Progenitor cell of endocrine pancreas (in vitro differentiated cells): Measurements from ENCODE around the gene ZNF440. TPM values are rescaled to one million over a fixed set of nuclear protein-coding genes. Genes with fewer than 3 reads are reported as not detected.
"Not testable (repeated sequence)": the region's sequence is repeated elsewhere in the genome, so short reads cannot be mapped to it uniquely, and the experiment has no call there.

ENCODE experiments used
- DNase-seq: peaks from one replicate; pipeline ENCODE4 v3.0.0; 2021; ENCODE audit warnings: low spot score; ENCODE audit not compliant: unreplicated experiment
- H3K27ac Mint-ChIP-seq: 2 replicates; pipeline ENCODE4 v1.8.0; 2021; ENCODE audit warnings: mild to moderate bottlenecking, moderate library complexity, mixed read lengths
- H3K27me3 Mint-ChIP-seq: 2 replicates; pipeline ENCODE4 v1.8.0; 2021; ENCODE audit warnings: mixed read lengths
- H3K36me3 Mint-ChIP-seq: 2 replicates; pipeline ENCODE4 v1.8.0; 2022; ENCODE audit warnings: mixed read lengths; ENCODE audit not compliant: insufficient read depth
- H3K4me1 Mint-ChIP-seq: 2 replicates; pipeline ENCODE4 v1.8.0; 2021; ENCODE audit warnings: low read depth, mixed read lengths
- H3K4me3 Mint-ChIP-seq: 2 replicates; pipeline ENCODE4 v1.8.0; 2021; ENCODE audit warnings: low read depth, mild to moderate bottlenecking, moderate library complexity, mixed read lengths
- H3K9me3 Mint-ChIP-seq: 2 replicates; pipeline ENCODE4 v1.8.0; 2021; ENCODE audit warnings: low read depth, mixed read lengths
- total RNA-seq: library from RNA; stranded (reverse); gene quantifications from 2 replicates; pipeline ENCODE4 v1.2.1, GENCODE V29; 2021
- TF ChIP-seq, protein P1 (sequence below): fragments of 200-600 bp; sonication (generic); IDR thresholded peaks from one replicate; pipeline ENCODE4 v1.5.0; 2021; ENCODE audit warnings: antibody characterized with exemption, mild to moderate bottlenecking; ENCODE audit not compliant: unreplicated experiment

The ZNF440 gene
- total RNA-seq, 1 donor from 2014 or later: 23.2 TPM

DNA sequence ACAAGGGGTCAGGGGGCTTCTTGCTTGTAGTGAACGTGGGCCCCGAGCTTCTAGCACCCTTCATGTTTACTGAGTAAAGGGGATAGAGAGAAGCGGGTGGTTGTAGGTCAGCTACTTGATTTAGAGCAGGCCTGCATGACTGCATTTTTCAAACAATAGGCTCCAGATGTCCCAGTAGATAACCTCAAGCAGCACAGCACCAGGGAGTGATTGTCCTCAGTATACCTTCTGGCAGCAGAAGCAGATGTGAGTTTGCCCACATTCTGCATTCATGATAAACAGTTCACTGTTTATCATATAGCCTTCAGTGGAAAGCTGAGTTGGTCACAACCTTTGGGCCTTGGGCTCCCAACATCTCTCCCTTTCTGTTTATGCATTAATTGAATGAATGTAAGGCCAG, 39.3 kb downstream of the ZNF440 start:
- TF ChIP-seq, protein P1, sequence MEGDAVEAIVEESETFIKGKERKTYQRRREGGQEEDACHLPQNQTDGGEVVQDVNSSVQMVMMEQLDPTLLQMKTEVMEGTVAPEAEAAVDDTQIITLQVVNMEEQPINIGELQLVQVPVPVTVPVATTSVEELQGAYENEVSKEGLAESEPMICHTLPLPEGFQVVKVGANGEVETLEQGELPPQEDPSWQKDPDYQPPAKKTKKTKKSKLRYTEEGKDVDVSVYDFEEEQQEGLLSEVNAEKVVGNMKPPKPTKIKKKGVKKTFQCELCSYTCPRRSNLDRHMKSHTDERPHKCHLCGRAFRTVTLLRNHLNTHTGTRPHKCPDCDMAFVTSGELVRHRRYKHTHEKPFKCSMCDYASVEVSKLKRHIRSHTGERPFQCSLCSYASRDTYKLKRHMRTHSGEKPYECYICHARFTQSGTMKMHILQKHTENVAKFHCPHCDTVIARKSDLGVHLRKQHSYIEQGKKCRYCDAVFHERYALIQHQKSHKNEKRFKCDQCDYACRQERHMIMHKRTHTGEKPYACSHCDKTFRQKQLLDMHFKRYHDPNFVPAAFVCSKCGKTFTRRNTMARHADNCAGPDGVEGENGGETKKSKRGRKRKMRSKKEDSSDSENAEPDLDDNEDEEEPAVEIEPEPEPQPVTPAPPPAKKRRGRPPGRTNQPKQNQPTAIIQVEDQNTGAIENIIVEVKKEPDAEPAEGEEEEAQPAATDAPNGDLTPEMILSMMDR: no peak
- H3K4me3 Mint-ChIP-seq: no peak overlapping the region
- H3K36me3 Mint-ChIP-seq: peaks cover 2% of the 10 kb centered on the region

DNA sequence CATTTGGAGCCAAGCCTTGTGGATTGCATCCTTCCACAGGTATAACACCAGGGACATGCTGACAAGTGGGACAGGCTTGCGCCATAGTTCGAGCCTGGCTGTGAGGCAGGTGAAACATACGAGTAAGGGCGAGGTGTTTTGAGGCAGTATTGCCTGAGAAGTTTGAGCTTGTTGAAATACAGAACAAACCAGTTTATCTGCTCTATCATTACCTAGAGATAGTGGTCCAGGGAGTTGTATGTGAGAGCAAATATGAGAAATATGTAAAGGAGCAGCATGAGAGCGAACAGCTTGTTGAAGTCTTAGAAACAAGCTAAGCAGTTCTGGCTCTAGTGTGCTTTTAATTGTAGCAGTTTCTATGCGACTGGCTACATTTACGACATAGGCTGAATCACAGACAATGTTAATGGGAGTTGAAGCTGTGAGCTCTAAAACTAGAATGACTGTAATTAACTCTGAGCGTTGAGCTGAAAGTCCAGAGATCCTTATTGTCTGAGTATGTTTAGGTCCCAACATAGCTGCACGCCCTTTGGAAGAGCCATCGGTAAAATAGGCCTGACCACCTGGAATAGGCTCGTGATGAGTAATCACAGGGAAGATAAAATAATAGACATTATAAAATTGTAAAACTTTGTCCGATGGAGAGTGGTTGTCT, 42.6 kb downstream of the ZNF440 start:
- DNase-seq: no peak
- Mint-ChIP-seq H3K4me1 (no peaks in the 10 kb centered on the region), H3K36me3 (no peaks in the 10 kb centered on the region), H3K4me3 (no peak overlapping the region), H3K27me3 (no peaks in the 10 kb centered on the region), H3K27ac (no peak overlapping the region), H3K9me3 (peaks cover 39% of the 10 kb centered on the region)
- TF ChIP-seq, protein P1: no peak

More for the DNA sequence above, 39.3 kb downstream of the ZNF440 start:
- H3K27ac Mint-ChIP-seq: no peak overlapping the region
- H3K9me3 Mint-ChIP-seq: peaks cover 20% of the 10 kb centered on the region
- DNase-seq: no peak
- H3K4me1 Mint-ChIP-seq: no peaks in the 10 kb centered on the region
- H3K27me3 Mint-ChIP-seq: no peaks in the 10 kb centered on the region

DNA sequence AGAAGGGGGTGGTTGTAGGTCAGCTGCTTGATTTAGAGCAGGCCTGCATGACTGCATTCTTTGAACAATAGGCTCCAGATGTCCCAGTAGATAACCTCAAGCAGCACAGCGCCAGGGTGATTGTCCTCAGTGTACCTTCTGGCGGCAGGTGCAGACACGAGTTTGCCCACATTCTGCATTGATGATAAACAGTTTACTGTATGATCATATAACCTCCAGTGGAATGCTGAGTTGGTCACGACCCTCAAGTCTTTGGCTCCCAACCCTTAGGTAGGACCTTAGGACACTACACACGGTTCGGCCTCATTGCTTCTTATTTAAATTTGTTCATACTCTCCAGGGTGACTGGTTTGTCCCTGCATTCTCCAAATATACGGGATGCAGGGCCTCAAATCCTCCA, 46.6 kb downstream of the ZNF440 start:
- H3K9me3 Mint-ChIP-seq: peaks cover 49% of the 10 kb centered on the region
- DNase-seq: no peak
- no peaks in the 10 kb centered on the region for H3K27me3 Mint-ChIP-seq
- no peak overlapping the region for H3K4me3 Mint-ChIP-seq
- TF ChIP-seq, protein P1: no peak
- H3K27ac Mint-ChIP-seq: no peak overlapping the region
- peaks cover 9% of the 10 kb centered on the region for H3K36me3 Mint-ChIP-seq
- no peaks in the 10 kb centered on the region for H3K4me1 Mint-ChIP-seq

DNA sequence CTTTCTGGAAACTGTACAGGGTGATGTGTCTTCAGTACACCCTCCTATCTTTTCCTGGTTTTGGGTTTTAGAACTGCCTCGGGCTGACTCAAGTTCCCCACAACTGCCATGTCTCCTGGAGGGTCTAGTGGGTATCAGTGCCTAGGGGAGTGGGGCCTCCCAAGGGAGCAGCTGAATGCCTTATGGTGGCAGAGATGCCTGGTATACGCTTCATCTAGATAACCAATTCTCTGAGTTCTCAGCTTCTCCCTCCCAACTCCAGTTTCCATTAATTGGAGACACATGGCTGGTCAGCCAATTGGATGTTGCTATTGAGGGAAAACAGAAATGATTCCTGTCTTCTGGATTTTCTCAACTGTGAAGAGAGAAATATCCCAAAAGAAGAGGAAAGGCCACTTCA, 47.2 kb downstream of the ZNF440 start:
- Mint-ChIP-seq H3K4me3 (no peak overlapping the region), H3K9me3 (peaks cover 49% of the 10 kb centered on the region), H3K4me1 (no peaks in the 10 kb centered on the region), H3K27ac (no peak overlapping the region), H3K36me3 (peaks cover 11% of the 10 kb centered on the region), H3K27me3 (no peaks in the 10 kb centered on the region)
- no peak for DNase-seq
- TF ChIP-seq, protein P1: no peak

DNA sequence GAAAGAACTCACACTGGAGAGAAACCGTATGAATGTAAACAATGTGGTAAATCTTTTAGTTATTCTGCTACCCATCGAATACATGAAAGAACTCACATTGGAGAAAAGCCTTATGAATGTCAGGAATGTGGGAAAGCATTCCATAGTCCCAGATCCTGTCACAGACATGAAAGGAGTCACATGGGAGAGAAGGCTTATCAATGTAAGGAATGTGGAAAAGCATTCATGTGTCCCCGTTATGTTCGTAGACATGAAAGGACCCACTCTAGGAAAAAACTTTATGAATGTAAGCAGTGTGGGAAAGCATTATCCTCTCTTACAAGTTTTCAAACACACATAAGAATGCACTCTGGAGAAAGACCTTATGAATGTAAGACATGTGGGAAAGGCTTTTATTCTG, 53.7 kb downstream of the ZNF440 start:
- H3K4me1 Mint-ChIP-seq, H3K4me3 Mint-ChIP-seq, H3K27me3 Mint-ChIP-seq, DNase-seq, H3K27ac Mint-ChIP-seq: not testable (repeated sequence)
- H3K9me3 Mint-ChIP-seq: peaks cover 59% of the 10 kb centered on the region
- H3K36me3 Mint-ChIP-seq: peaks cover 28% of the 10 kb centered on the region

DNA sequence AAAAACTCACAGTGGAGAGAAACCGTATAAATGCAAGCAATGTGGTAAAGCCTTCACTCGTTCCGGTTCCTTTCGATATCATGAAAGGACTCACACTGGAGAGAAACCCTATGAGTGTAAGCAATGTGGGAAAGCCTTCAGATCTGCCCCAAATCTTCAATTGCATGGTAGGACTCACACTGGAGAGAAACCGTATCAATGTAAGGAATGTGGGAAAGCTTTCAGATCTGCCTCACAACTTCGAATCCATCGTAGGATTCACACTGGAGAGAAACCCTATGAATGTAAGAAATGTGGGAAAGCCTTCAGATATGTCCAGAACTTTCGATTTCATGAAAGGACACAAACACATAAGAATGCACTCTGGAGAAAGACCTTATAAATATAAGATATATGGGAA, 54.1 kb downstream of the ZNF440 start:
- peaks cover 58% of the 10 kb centered on the region for H3K9me3 Mint-ChIP-seq
- TF ChIP-seq, protein P1: no peak

More for the DNA sequence above, 54.1 kb downstream of the ZNF440 start:
- no peak for DNase-seq
- Mint-ChIP-seq H3K27me3 (no peaks in the 10 kb centered on the region), H3K36me3 (peaks cover 28% of the 10 kb centered on the region), H3K27ac (no peak overlapping the region), H3K4me1 (no peaks in the 10 kb centered on the region), H3K4me3 (no peak overlapping the region)
